IPS-18c (cell line): ENCODE results near the gene CTSK.
"Not testable (repeated sequence)": the region's sequence is repeated elsewhere in the genome, so short reads cannot be mapped to it uniquely, and the experiment has no call there.

Experiments
- H3K4me3 ChIP-seq: 2 replicates; pipeline ENCODE4 v1.7.0; 2013; ENCODE audit warnings: low read depth, mild to moderate bottlenecking, low read length, moderate library complexity; ENCODE audit not compliant: insufficient read depth
- H3K9me3 ChIP-seq: one replicate; pipeline ENCODE4 v1.6.1; 2013; ENCODE audit warnings: mild to moderate bottlenecking, low read length, moderate library complexity; ENCODE audit not compliant: control insufficient read depth, insufficient read depth

CTSK gene

GRCh38 chr1:150808121-150808520, at the start of gene CTSK:
Gene CTSK, minus strand, starts transcription at chr1:150808260. Its CDS starts 1,455 bp downstream, at chr1:150806805.
- no peaks in the 10 kb centered on the region for H3K9me3 ChIP-seq
- H3K4me3 ChIP-seq, result no peak within 1 kb of the TSS

- H3K9me3 ChIP-seq, H3K4me3 ChIP-seq: not testable (repeated sequence)
Observed at GRCh38 chr1:150852734-150853133, 44.7 kb upstream of the CTSK start.

- H3K9me3 ChIP-seq, H3K4me3 ChIP-seq: not testable (repeated sequence)
Observed at GRCh38 chr1:150850801-150851362, 42.8 kb upstream of the CTSK start.

- Histone ChIP-seq H3K9me3 (peaks cover 2% of the 10 kb centered on the region), H3K4me3 (no peak overlapping the region)
Observed at GRCh38 chr1:150846473-150847146, 38.5 kb upstream of the CTSK start.

GRCh38 chr1:150843474-150843873, 35.4 kb upstream of the CTSK start:
- H3K9me3 ChIP-seq, result peaks cover 2% of the 10 kb centered on the region
- no peak overlapping the region for H3K4me3 ChIP-seq

- H3K9me3 ChIP-seq, result peaks cover 2% of the 10 kb centered on the region
- no peak overlapping the region for H3K4me3 ChIP-seq
Observed at GRCh38 chr1:150842964-150843363, 34.9 kb upstream of the CTSK start.

GRCh38 chr1:150842343-150842742, 34.3 kb upstream of the CTSK start:
- no peak overlapping the region for H3K4me3 ChIP-seq

GRCh38 chr1:150841626-150842025, 33.6 kb upstream of the CTSK start:
- Histone ChIP-seq H3K9me3 (peaks cover 2% of the 10 kb centered on the region), H3K4me3 (no peak overlapping the region)

More at GRCh38 chr1:150842343-150842742, 34.3 kb upstream of the CTSK start:
- H3K9me3 ChIP-seq, result peaks cover 2% of the 10 kb centered on the region

GRCh38 chr1:150840850-150841249, 32.8 kb upstream of the CTSK start:
- H3K9me3 ChIP-seq, H3K4me3 ChIP-seq: not testable (repeated sequence)

- Histone ChIP-seq H3K4me3 (no peak overlapping the region), H3K9me3 (no peaks in the 10 kb centered on the region)
Observed at GRCh38 chr1:150836129-150836773, 28.2 kb upstream of the CTSK start.

GRCh38 chr1:150833961-150834360, 25.9 kb upstream of the CTSK start:
- H3K4me3 ChIP-seq, H3K9me3 ChIP-seq: not testable (repeated sequence)

GRCh38 chr1:150832597-150832996, 24.5 kb upstream of the CTSK start:
- Histone ChIP-seq H3K9me3 (no peaks in the 10 kb centered on the region), H3K4me3 (no peak overlapping the region)

- H3K4me3 ChIP-seq, result no peak overlapping the region
- H3K9me3 ChIP-seq, result no peaks in the 10 kb centered on the region
Observed at GRCh38 chr1:150829751-150830150, 21.7 kb upstream of the CTSK start.

GRCh38 chr1:150826299-150826698, 18.2 kb upstream of the CTSK start:
- H3K9me3 ChIP-seq, result no peaks in the 10 kb centered on the region
- H3K4me3 ChIP-seq, result no peak overlapping the region

- H3K4me3 ChIP-seq, result no peak overlapping the region
- H3K9me3 ChIP-seq, result no peaks in the 10 kb centered on the region
Observed at GRCh38 chr1:150820730-150821512, 12.9 kb upstream of the CTSK start.

GRCh38 chr1:150815871-150816270, 7.8 kb upstream of the CTSK start:
- Histone ChIP-seq H3K4me3 (no peak overlapping the region), H3K9me3 (no peaks in the 10 kb centered on the region)

GRCh38 chr1:150813028-150813707, 5.1 kb upstream of the CTSK start:
- no peaks in the 10 kb centered on the region for H3K9me3 ChIP-seq
- H3K4me3 ChIP-seq, result no peak overlapping the region
